HG03095 (cell line): ENCODE data around the gene KCND3.

ENCODE experiments used
- ATAC-seq: cut with Tn5 transposase; IDR thresholded peaks from one replicate; pipeline ENCODE4 v1.9.1; 2021; ENCODE audit warnings: moderate library complexity; ENCODE audit not compliant: unreplicated experiment

The KCND3 gene

GRCh38 chr1:111921948-111922347, 67.5 kb downstream of the KCND3 start:
- ATAC-seq, result no peak

- ATAC-seq, result no peak
Measured at GRCh38 chr1:111920221-111921024, 69.0 kb downstream of the KCND3 start.

- ATAC-seq, result no peak
Measured at GRCh38 chr1:111911776-111912515, 77.5 kb downstream of the KCND3 start.

GRCh38 chr1:111911061-111911460, 78.4 kb downstream of the KCND3 start:
- ATAC-seq, result no peak

GRCh38 chr1:111909030-111909429, 80.4 kb downstream of the KCND3 start:
- ATAC-seq, result no peak

- ATAC-seq, result no peak
Measured at GRCh38 chr1:111908011-111908621, 81.4 kb downstream of the KCND3 start.

- ATAC-seq, result no peak
Measured at GRCh38 chr1:111907321-111907720, 82.1 kb downstream of the KCND3 start.

GRCh38 chr1:111906816-111907215, 82.7 kb downstream of the KCND3 start:
- no peak for ATAC-seq

GRCh38 chr1:111906111-111906510, 83.4 kb downstream of the KCND3 start:
- ATAC-seq, result no peak

- no peak for ATAC-seq
Measured at GRCh38 chr1:111904478-111905218, 84.8 kb downstream of the KCND3 start.

- no peak for ATAC-seq
Measured at GRCh38 chr1:111903871-111904449, 85.5 kb downstream of the KCND3 start.

GRCh38 chr1:111903148-111903870, 86.2 kb downstream of the KCND3 start:
- no peak for ATAC-seq

- ATAC-seq, result no peak
Measured at GRCh38 chr1:111895469-111895868, 94.0 kb downstream of the KCND3 start.

GRCh38 chr1:111895017-111895416, 94.5 kb downstream of the KCND3 start:
- no peak for ATAC-seq

- no peak for ATAC-seq
Measured at GRCh38 chr1:111894497-111894896, 95.0 kb downstream of the KCND3 start.

- no peak for ATAC-seq
Measured at GRCh38 chr1:111891566-111891965, 97.9 kb downstream of the KCND3 start.

GRCh38 chr1:111888740-111889376, 100.6 kb downstream of the KCND3 start:
- no peak for ATAC-seq

- no peak for ATAC-seq
Measured at GRCh38 chr1:111887875-111888274, 101.6 kb downstream of the KCND3 start.

- no peak for ATAC-seq
Measured at GRCh38 chr1:111887385-111887784, 102.1 kb downstream of the KCND3 start.

GRCh38 chr1:111886741-111887140, 102.7 kb downstream of the KCND3 start:
- no peak for ATAC-seq
